Endodermal cell (in vitro differentiated cells): ENCODE measurements around the gene KLK14. TPM values are rescaled to one million over a fixed set of nuclear protein-coding genes. Genes with fewer than 3 reads are reported as not detected.

Experiments used
- DNase-seq: peaks from one replicate; pipeline ENCODE4 v3.0.0-alpha.2; 2017
- H3K27ac ChIP-seq: 2 replicates; pipeline ENCODE4 v1.5.1; 2013; ENCODE audit warnings: mild to moderate bottlenecking, low read depth, low read length, moderate library complexity
- H3K27me3 ChIP-seq: 2 replicates; pipeline ENCODE4 v1.6.1; 2013; ENCODE audit warnings: mild to moderate bottlenecking, low read length, moderate library complexity; ENCODE audit not compliant: insufficient read depth, control insufficient read depth, poor library complexity, severe bottlenecking
- H3K36me3 ChIP-seq: 2 replicates; pipeline ENCODE4 v1.7.0; 2013; ENCODE audit warnings: mild to moderate bottlenecking, low read length, moderate library complexity; ENCODE audit not compliant: control insufficient read depth, insufficient read depth
- H3K4me1 ChIP-seq: one replicate; pipeline ENCODE4 v1.7.0; 2013; ENCODE audit warnings: low read length; ENCODE audit not compliant: control insufficient read depth, insufficient read depth
- H3K4me3 ChIP-seq: 2 replicates; pipeline ENCODE4 v1.5.1; 2013; ENCODE audit warnings: mild to moderate bottlenecking, low read length, moderate library complexity
- H3K9ac ChIP-seq: 2 replicates; pipeline ENCODE4 v1.6.1; 2013; ENCODE audit warnings: mild to moderate bottlenecking, low read length, moderate library complexity; ENCODE audit not compliant: poor library complexity, severe bottlenecking; ENCODE audit errors: extremely low read depth
- H3K9me3 ChIP-seq: 2 replicates; pipeline ENCODE4 v1.6.1; 2013; ENCODE audit warnings: mild to moderate bottlenecking, low read length, moderate library complexity; ENCODE audit not compliant: control insufficient read depth
- H3K27ac Mint-ChIP-seq: 2 replicates; pipeline ENCODE4 v1.8.0; 2020; ENCODE audit warnings: mixed read lengths
- H3K27me3 Mint-ChIP-seq: 2 replicates; pipeline ENCODE4 v1.8.0; 2021; ENCODE audit warnings: mild to moderate bottlenecking, mixed read lengths; ENCODE audit not compliant: insufficient read depth
- H3K36me3 Mint-ChIP-seq: 2 replicates; pipeline ENCODE4 v1.8.0; 2020; ENCODE audit warnings: low read depth, mixed read lengths
- H3K4me1 Mint-ChIP-seq: 2 replicates; pipeline ENCODE4 v1.8.0; 2020; ENCODE audit warnings: mixed read lengths
- H3K4me3 Mint-ChIP-seq: 2 replicates; pipeline ENCODE4 v1.8.0; 2020; ENCODE audit warnings: mild to moderate bottlenecking, moderate library complexity, mixed read lengths
- H3K9me3 Mint-ChIP-seq: 2 replicates; pipeline ENCODE4 v1.8.0; 2020; ENCODE audit warnings: mild to moderate bottlenecking, mixed read lengths
- WGBS, 2 experiments: methylation state at CpG; one replicate each; pipeline versions ENCODE4 v1.1.5 to v1.1.7; 2013; ENCODE audit warnings: missing lambda C conversion rate in 2 of 2, mixed read lengths in 1 of 2; ENCODE audit not compliant: insufficient coverage in 1 of 2, insufficient read length in 1 of 2; 5-methylcytosine and 5-hydroxymethylcytosine counted together
- total RNA-seq, 2 donors: library from RNA; stranded (reverse); fragmentation: NEBNext Ultra II Directional in 1 of 2; extraction: Animal tissue kit (Norgen Biotek cat#: 25700) in 1 of 2; gene quantifications; 2 replicates in 1 of 2; 3 replicates in 1 of 2; pipeline ENCODE4 v1.2.1, GENCODE V29; 2021
- TF ChIP-seq, protein P1 (sequence below): fragments of 200-600 bp; sonication (generic); conservative IDR thresholded peaks from 2 replicates; pipeline ENCODE4 v1.5.0; 2021; ENCODE audit warnings: antibody characterized with exemption, mild to moderate bottlenecking

The KLK14 gene
- total RNA-seq, 2 donors from 2014 or later: 0.55 to 0.71 TPM

GRCh38 chr19:51128227-51128626 lies 45.5 kb upstream of the KLK14 start:
- DNase-seq: no peak
- H3K4me1 ChIP-seq: no peaks in the 10 kb centered on the region
- 91 to 94% methylated on average over 7 of the region's 7 CpGs for WGBS, 2 experiments
- TF ChIP-seq, protein P1, sequence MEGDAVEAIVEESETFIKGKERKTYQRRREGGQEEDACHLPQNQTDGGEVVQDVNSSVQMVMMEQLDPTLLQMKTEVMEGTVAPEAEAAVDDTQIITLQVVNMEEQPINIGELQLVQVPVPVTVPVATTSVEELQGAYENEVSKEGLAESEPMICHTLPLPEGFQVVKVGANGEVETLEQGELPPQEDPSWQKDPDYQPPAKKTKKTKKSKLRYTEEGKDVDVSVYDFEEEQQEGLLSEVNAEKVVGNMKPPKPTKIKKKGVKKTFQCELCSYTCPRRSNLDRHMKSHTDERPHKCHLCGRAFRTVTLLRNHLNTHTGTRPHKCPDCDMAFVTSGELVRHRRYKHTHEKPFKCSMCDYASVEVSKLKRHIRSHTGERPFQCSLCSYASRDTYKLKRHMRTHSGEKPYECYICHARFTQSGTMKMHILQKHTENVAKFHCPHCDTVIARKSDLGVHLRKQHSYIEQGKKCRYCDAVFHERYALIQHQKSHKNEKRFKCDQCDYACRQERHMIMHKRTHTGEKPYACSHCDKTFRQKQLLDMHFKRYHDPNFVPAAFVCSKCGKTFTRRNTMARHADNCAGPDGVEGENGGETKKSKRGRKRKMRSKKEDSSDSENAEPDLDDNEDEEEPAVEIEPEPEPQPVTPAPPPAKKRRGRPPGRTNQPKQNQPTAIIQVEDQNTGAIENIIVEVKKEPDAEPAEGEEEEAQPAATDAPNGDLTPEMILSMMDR: no peak
- H3K36me3 Mint-ChIP-seq: no peaks in the 10 kb centered on the region
- H3K4me3 Mint-ChIP-seq: no peak overlapping the region
- peaks cover 3% of the 10 kb centered on the region for H3K4me1 Mint-ChIP-seq
- no peak overlapping the region for H3K27ac ChIP-seq
- H3K9me3 ChIP-seq: no peaks in the 10 kb centered on the region
- H3K9ac ChIP-seq: no peak overlapping the region
- peaks cover 16% of the 10 kb centered on the region for H3K27me3 Mint-ChIP-seq
- H3K9me3 Mint-ChIP-seq: no peaks in the 10 kb centered on the region
- H3K27ac Mint-ChIP-seq: no peak overlapping the region
- H3K36me3 ChIP-seq: no peaks in the 10 kb centered on the region
- no peak overlapping the region for H3K4me3 ChIP-seq
- no peaks in the 10 kb centered on the region for H3K27me3 ChIP-seq

DNA sequence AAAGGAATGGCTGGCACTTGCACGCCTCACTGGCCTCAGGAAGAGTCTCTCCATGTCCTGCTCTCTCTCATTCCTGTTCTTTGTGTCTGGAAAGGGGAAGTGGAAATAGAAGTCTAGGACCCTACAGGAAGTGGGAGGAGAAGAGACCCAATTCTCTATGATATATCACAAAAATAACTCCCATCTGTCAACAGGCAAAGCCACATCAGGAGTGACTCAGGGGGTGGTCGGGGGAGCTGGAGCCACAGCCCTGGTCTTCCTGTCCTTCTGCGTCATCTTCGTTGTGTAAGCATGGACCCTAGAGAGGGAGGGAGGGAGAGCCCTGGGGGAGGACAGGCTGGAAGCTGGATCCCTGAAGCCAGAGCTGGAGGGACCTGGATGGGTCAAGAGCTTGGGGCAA lies 45.1 kb upstream of the KLK14 start:
- Histone ChIP-seq H3K27me3 (no peaks in the 10 kb centered on the region), H3K36me3 (no peaks in the 10 kb centered on the region), H3K4me3 (no peak overlapping the region), H3K4me1 (no peaks in the 10 kb centered on the region), H3K9ac (no peak overlapping the region), H3K9me3 (no peaks in the 10 kb centered on the region), H3K27ac (no peak overlapping the region)
- no peak for DNase-seq
- H3K4me3 Mint-ChIP-seq: no peak overlapping the region
- no peaks in the 10 kb centered on the region for H3K9me3 Mint-ChIP-seq
- no peak overlapping the region for H3K27ac Mint-ChIP-seq
- H3K36me3 Mint-ChIP-seq: no peaks in the 10 kb centered on the region
- H3K4me1 Mint-ChIP-seq: peaks cover 3% of the 10 kb centered on the region
- WGBS, 2 experiments: 90 to 95% methylated on average over 2 to 4 of the region's 4 CpGs
- H3K27me3 Mint-ChIP-seq: peaks cover 17% of the 10 kb centered on the region
- TF ChIP-seq, protein P1: no peak

GRCh38 chr19:51127032-51127431 lies 44.3 kb upstream of the KLK14 start:
- no peaks in the 10 kb centered on the region for H3K4me1 ChIP-seq
- no peak overlapping the region for H3K27ac ChIP-seq
- H3K36me3 ChIP-seq: no peaks in the 10 kb centered on the region
- Mint-ChIP-seq H3K9me3 (no peaks in the 10 kb centered on the region), H3K36me3 (no peaks in the 10 kb centered on the region), H3K4me3 (no peak overlapping the region), H3K27me3 (peaks cover 17% of the 10 kb centered on the region), H3K27ac (no peak overlapping the region), H3K4me1 (peaks cover 3% of the 10 kb centered on the region)
- no peak for DNase-seq
- no peaks in the 10 kb centered on the region for H3K27me3 ChIP-seq
- H3K9me3 ChIP-seq: no peaks in the 10 kb centered on the region
- 72% methylated on average over 6 of the region's 6 CpGs; no CpG with 5 or more reads in 1 of the 2 experiments for WGBS, 2 experiments
- H3K9ac ChIP-seq: no peak overlapping the region
- H3K4me3 ChIP-seq: no peak overlapping the region
- TF ChIP-seq, protein P1: no peak
